Endothelial cell of umbilical vein (primary cell): ENCODE data around the gene MAEL. TPM values are rescaled to one million over a fixed set of nuclear protein-coding genes. Genes with fewer than 3 reads are reported as not detected.

Source experiments
- BruUV-seq: library from RNA; stranded (reverse); fragments of 400-500 nt; replicated peaks from 2 replicates; lab custom pipeline; 2021; lab: Mats Ljungman, UMichigan
- CTCF ChIA-PET: fragments of 300-600, 350-600 bp; sonication (Branson Sonifier 250); formaldehyde crosslinking; loops from one replicate; lab custom pipeline; 2021; ENCODE audit warnings: antibody characterized with exemption, inconsistent platforms; lab: Charles Lee
- POLR2A ChIA-PET: fragments of 300-600, 350-600 bp; sonication (Branson Sonifier 250); formaldehyde crosslinking; loops from one replicate; lab custom pipeline; 2021; ENCODE audit warnings: antibody characterized with exemption, inconsistent platforms; lab: Charles Lee
- DNase-seq: peaks from one replicate; pipeline ENCODE4 v3.0.0-alpha.2; 2011; ENCODE audit warnings: low read depth, low spot score
- FAIRE-seq: peaks from 2 replicates; lab custom pipeline; 2011; peaks lifted over from hg19 to GRCh38; lab: Jason Lieb, UNC
- H2AFZ ChIP-seq: 2 replicates; pipeline ENCODE4 v1.6.0; 2012; ENCODE audit warnings: low read depth, low read length, control low read depth, inconsistent platforms
- H3K27ac ChIP-seq: 2 replicates; pipeline ENCODE4 v1.5.1; 2011; ENCODE audit warnings: low read depth, mild to moderate bottlenecking, control low read depth, low read length, moderate library complexity; ENCODE audit not compliant: insufficient read depth
- H3K27me3 ChIP-seq, 2 experiments: 2 replicates each; pipeline versions ENCODE4 v1.6.0 to v1.6.1; 2011; ENCODE audit warnings: low read length in 2 of 2, mixed read lengths in 1 of 2; ENCODE audit not compliant: control insufficient read depth in 2 of 2, insufficient read depth in 2 of 2
- H3K36me3 ChIP-seq, 2 experiments: 2 replicates in 1 of 2; 3 replicates in 1 of 2; pipeline ENCODE4 v1.5.1; 2011; ENCODE audit warnings: low read length in 2 of 2, mild to moderate bottlenecking in 1 of 2, moderate library complexity in 1 of 2; ENCODE audit not compliant: control insufficient read depth in 2 of 2, insufficient read depth in 2 of 2; ENCODE audit errors: extremely low read depth in 1 of 2
- H3K4me1 ChIP-seq: 3 replicates; pipeline ENCODE4 v1.5.1; 2011; ENCODE audit warnings: mild to moderate bottlenecking, low read length; ENCODE audit not compliant: control insufficient read depth, insufficient read depth; ENCODE audit errors: extremely low read depth
- H3K4me2 ChIP-seq: 2 replicates; pipeline ENCODE4 v1.6.1; 2011; ENCODE audit warnings: low read length, control low read depth, mixed read lengths; ENCODE audit not compliant: insufficient read depth
- H3K4me3 ChIP-seq, 3 experiments: fragments of 200-600 bp in 1 of 3; sonication (generic), shearing (Covaris generic) in 1 of 3; replicated peaks in 1 of 3; 2 replicates each; pipeline ENCODE4 v1.5.1; 2011 to 2016; ENCODE audit warnings: control low read depth in 3 of 3, low read length in 3 of 3, mild to moderate bottlenecking in 2 of 3, inconsistent platforms in 1 of 3, low read depth in 1 of 3, moderate library complexity in 1 of 3; ENCODE audit not compliant: insufficient read depth in 1 of 3
- H3K79me2 ChIP-seq: 2 replicates; pipeline ENCODE4 v1.6.0; 2012; ENCODE audit warnings: low read length, inconsistent platforms; ENCODE audit not compliant: control insufficient read depth, insufficient read depth
- H3K9ac ChIP-seq: replicated peaks from 2 replicates; pipeline ENCODE3; 2011; ENCODE audit warnings: low read length, control low read depth; ENCODE audit not compliant: insufficient read depth; ENCODE audit errors: extremely low read depth
- H3K9me1 ChIP-seq: replicated peaks from 3 replicates; pipeline ENCODE4 v1.6.0; 2011; ENCODE audit warnings: mild to moderate bottlenecking, low read length; ENCODE audit not compliant: control insufficient read depth, insufficient read depth; ENCODE audit errors: extremely low read depth
- H3K9me3 ChIP-seq: replicated peaks from 2 replicates; pipeline ENCODE4 v1.5.1; 2012; ENCODE audit warnings: low read length, inconsistent platforms; ENCODE audit not compliant: control insufficient read depth, insufficient read depth
- H4K20me1 ChIP-seq: replicated peaks from 2 replicates; pipeline ENCODE3; 2011; ENCODE audit warnings: mild to moderate bottlenecking, low read length; ENCODE audit not compliant: control insufficient read depth, insufficient read depth; ENCODE audit errors: extremely low read depth
- CTCF ChIP-seq, 2 donors: IDR thresholded peaks; 1 replicate in 1 of 2; 2 replicates in 1 of 2; pipeline ENCODE4 v1.5.1; 2011; ENCODE audit warnings: low read length in 2 of 2, mild to moderate bottlenecking in 2 of 2, moderate library complexity in 2 of 2, control low read depth in 1 of 2, inconsistent platforms in 1 of 2, low read depth in 1 of 2; ENCODE audit not compliant: insufficient read depth in 1 of 2; ENCODE audit errors: extremely low read depth in 1 of 2
- EZH2 ChIP-seq: IDR thresholded peaks from 2 replicates; pipeline ENCODE4 v1.6.1; 2012; ENCODE audit warnings: borderline replicate concordance, low read depth, mild to moderate bottlenecking, moderate library complexity, low read length, inconsistent platforms; ENCODE audit not compliant: severe bottlenecking
- FOS ChIP-seq: IDR thresholded peaks from 2 replicates; pipeline ENCODE4 v1.6.1; 2011; ENCODE audit warnings: mild to moderate bottlenecking, low read length, moderate library complexity, borderline replicate concordance; ENCODE audit not compliant: insufficient read depth
- GATA2 ChIP-seq: IDR thresholded peaks from 2 replicates; pipeline ENCODE4 v1.7.0; 2011; ENCODE audit warnings: low read depth, mild to moderate bottlenecking, moderate library complexity, mixed read lengths, low read length; ENCODE audit not compliant: insufficient read length, insufficient read depth
- JUN ChIP-seq: IDR thresholded peaks from 2 replicates; pipeline ENCODE4 v1.6.1; 2011; ENCODE audit warnings: borderline replicate concordance, low read depth; ENCODE audit not compliant: insufficient read length, insufficient read depth
- MAX ChIP-seq: IDR thresholded peaks from 2 replicates; pipeline ENCODE4 v1.6.1; 2011; ENCODE audit not compliant: insufficient read depth, insufficient read length
- MYC ChIP-seq: IDR thresholded peaks from one replicate; pipeline ENCODE4 v1.6.1; 2011; ENCODE audit warnings: mild to moderate bottlenecking, low read depth, low read length
- POLR2A ChIP-seq: IDR thresholded peaks from 2 replicates; pipeline ENCODE4 v1.6.1; 2012; ENCODE audit warnings: low read depth, mild to moderate bottlenecking, control low read depth, low read length
- POLR2AphosphoS5 ChIP-seq: IDR thresholded peaks from 2 replicates; pipeline ENCODE4 v1.6.1; 2012; ENCODE audit warnings: low read depth, mild to moderate bottlenecking, control low read depth, low read length, moderate library complexity; ENCODE audit not compliant: insufficient read depth
- dilution Hi-C: fragments of 300-500 bp; cut with MboI; formaldehyde crosslinking; loops from one replicate; pipeline ENCODE4 v1.15.0; 2019; ENCODE audit warnings: low sequenced_read_pairs; ENCODE audit not compliant: extremely low pct_ligation_motif_present
- intact Hi-C: fragments of 100-400 bp; cut with micrococcal nuclease; formaldehyde crosslinking; loops from one replicate; pipeline ENCODE4 v1.10.0; 2022
- polyA plus RNA-seq, 4 experiments: library from polyadenylated mRNA; depleted of rRNA in 3 of 4; stranded (reverse) in 3 of 4; unstranded in 1 of 4; fragments of >200 nt; gene quantifications; 2 replicates each; pipeline versions ENCODE4 v1.2.1 to v1.2.3, GENCODE V29; 2011 to 2012; ENCODE audit warnings: missing spikeins in 1 of 4
- total RNA-seq: library from RNA; stranded (reverse); gene quantifications from 2 replicates; pipeline ENCODE4 v1.2.3, GENCODE V29; 2021

Gene MAEL
- total and polyA plus RNA-seq, 2 donors (not counting 3 experiments of a cell fraction or from before 2014, with no cell fraction given): 0.04 TPM; not detected in 1

- Histone ChIP-seq H3K4me1 (no peaks in the 10 kb centered on the region), H3K9ac (no peak overlapping the region), H3K27ac (no peak overlapping the region), H2AFZ (no peak overlapping the region), H4K20me1 (no peaks in the 10 kb centered on the region), H3K9me1 (no peaks in the 10 kb centered on the region), H3K27me3 (peaks cover 14 to 20% of the 10 kb centered on the region in 2 experiments), H3K4me3 (no peak overlapping the region), H3K36me3 (no peaks in the 10 kb centered on the region), H3K9me3 (no peaks in the 10 kb centered on the region), H3K79me2 (no peaks in the 10 kb centered on the region), H3K4me2 (no peak overlapping the region)
- BruUV-seq: no TSS peak
- intact Hi-C loops: no loop called here
- POLR2A ChIA-PET: no interaction called here
- dilution Hi-C loops: no loop called here
- FAIRE-seq (no peak), DNase-seq (no peak)
- CTCF ChIA-PET: interaction anchor here (0.6 kb wide), 1 partner anchor 10 kb away, joined by 3 read pairs; no protein-coding TSS in a partner anchor
- TF ChIP-seq EZH2: no peak
- no peak for TF ChIP-seq JUN
- no peak for TF ChIP-seq MAX
Observed at GRCh38 chr1:166944186-166944967, 44.7 kb upstream of the MAEL start.

- no peak for FAIRE-seq
- intact Hi-C loops (no loop called here), dilution Hi-C loops (no loop called here)
- BruUV-seq: no TSS peak
- H3K4me3 ChIP-seq: no peak overlapping the region
- no peak overlapping the region for H3K4me2 ChIP-seq
- TF ChIP-seq MAX: no peak
- TF ChIP-seq FOS: no peak
- no peak for TF ChIP-seq GATA2
- no peak for TF ChIP-seq EZH2
- TF ChIP-seq CTCF (IDR thresholded peaks at IDR 0.05; ENCODE audit: extremely low read depth in 1 of 2, insufficient read depth in 1 of 2, low read depth in 1 of 2, low read length in 2 of 2): no peak
- no peak for TF ChIP-seq POLR2A
- no peak for TF ChIP-seq MYC
- no peak for TF ChIP-seq JUN
- TF ChIP-seq POLR2AphosphoS5: no peak
- H3K9me3 ChIP-seq: no peaks in the 10 kb centered on the region
- no peak overlapping the region for H2AFZ ChIP-seq
- no peak overlapping the region for H3K9ac ChIP-seq
- H4K20me1 ChIP-seq: no peaks in the 10 kb centered on the region
- H3K4me1 ChIP-seq: no peaks in the 10 kb centered on the region
- no peaks in the 10 kb centered on the region for H3K79me2 ChIP-seq
- H3K36me3 ChIP-seq: no peaks in the 10 kb centered on the region
- POLR2A ChIA-PET: no interaction called here
- CTCF ChIA-PET: interaction anchor here (1.0 kb wide), 1 partner anchor 42 kb away, joined by 3 read pairs; no protein-coding TSS in a partner anchor
- H3K27ac ChIP-seq: no peak overlapping the region
- peaks cover 14 to 20% of the 10 kb centered on the region in 2 experiments for H3K27me3 ChIP-seq
- DNase-seq: peak; percentile 24
- no peaks in the 10 kb centered on the region for H3K9me1 ChIP-seq
Observed at GRCh38 chr1:166947398-166948043, 41.6 kb upstream of the MAEL start.
